ENCODE measurements around the gene FADS1. TPM values are rescaled to one million over a fixed set of nuclear protein-coding genes. Genes with fewer than 3 reads are reported as not detected.

The FADS1 gene
- total and polyA plus RNA-seq, 2 of the 13 experiments (the other 11 are each of a cell fraction or from before 2014, with no cell fraction given) = 91.8 to 108 TPM

DNA sequence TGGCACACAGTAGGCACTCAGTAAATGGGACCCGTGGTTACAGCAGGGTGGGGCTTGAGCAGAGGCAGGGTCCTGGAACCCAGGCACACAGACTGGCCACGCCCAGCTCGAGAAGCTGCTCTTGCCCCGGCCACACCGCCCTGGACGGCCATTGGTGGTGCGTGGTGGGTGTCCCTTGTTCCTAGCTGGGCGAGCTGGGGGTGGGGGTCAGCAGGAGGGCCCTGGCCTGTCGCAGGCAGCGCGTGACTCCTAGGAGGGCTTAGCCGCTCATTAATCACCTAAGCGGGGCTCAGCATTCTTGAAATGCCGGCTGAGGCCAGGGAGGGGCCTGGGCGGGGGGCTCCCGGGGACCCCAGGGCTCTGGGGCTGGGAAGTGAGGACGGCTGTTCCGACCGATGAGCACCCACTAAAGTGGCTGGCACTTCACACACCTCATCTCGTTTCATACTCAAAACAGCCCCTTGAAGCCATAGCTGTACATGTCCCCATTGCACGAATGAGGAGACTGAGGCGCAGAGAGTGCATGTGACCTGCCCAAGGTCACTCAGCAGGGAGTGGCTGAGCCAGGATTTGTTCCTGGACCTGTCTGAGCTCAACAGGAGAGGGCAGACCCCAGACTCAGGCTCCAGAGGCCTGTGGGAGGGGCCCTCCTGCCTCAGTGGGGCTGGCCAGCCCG, 52.7 kb downstream of the FADS1 start:
- DNase-seq (ENCODE audit: low spot score) = no peak
- Histone ChIP-seq H3K9me3 (ENCODE audit: low read length) (no peaks in the 10 kb centered on the region), H3K36me3 (replicated peaks in 1 of 2; ENCODE audit: control insufficient read depth in 1 of 2, insufficient read depth in 2 of 2, low read length in 2 of 2) (no peaks in the 10 kb centered on the region; a peak in 1 of 5 replicates), H3K4me2 (ENCODE audit: low read depth, low read length) (no peak overlapping the region), H3K4me3 (replicated peaks in 1 of 3; ENCODE audit: insufficient read depth in 1 of 3, low read depth in 2 of 3, low read length in 3 of 3) (no peak overlapping the region), H3K79me2 (ENCODE audit: insufficient read depth, low read length) (peaks cover 9% of the 10 kb centered on the region), H4K20me1 (ENCODE audit: insufficient read depth, low read length) (0 out of 2 replicates have a peak, but pooled peaks cover 2% of the 10 kb centered on the region), H3K27ac (ENCODE audit: extremely low read length, insufficient read depth, low read length) (no peak overlapping the region), H3K9ac (ENCODE audit: insufficient read depth, low read depth, low read length) (no peak overlapping the region), H2AFZ (ENCODE audit: low read length) (no peak overlapping the region), H3K4me1 (ENCODE audit: insufficient read depth, low read length) (peaks cover 49% of the 10 kb centered on the region), H3K27me3 (ENCODE audit: control insufficient read depth in 1 of 2, insufficient read depth in 2 of 2, low read length in 2 of 2) (no peaks in the 10 kb centered on the region)
- TF ChIP-seq TMF1 (CRISPR knock-in tag; IDR thresholded peaks at IDR 0.05; ENCODE audit: low read depth) (no peak), ZNF629 (CRISPR knock-in tag; conservative IDR thresholded peaks at IDR 0.05) (peak; percentile 88), JUND (CRISPR knock-in tag; IDR thresholded peaks at IDR 0.05) (no peak)
- in situ Hi-C loops (cut with HindIII; ENCODE audit: extremely low pct_ligation_motif_present, low pct_unique_long_range_greater_than_20kb) = no loop called here
- BruUV-seq (replicated peaks) = no TSS peak
- POLR2A ChIA-PET = no interaction called here
- no peak for FAIRE-seq
- intact Hi-C loops (cut with micrococcal nuclease; ENCODE audit: unreplicated experiment) = no loop called here
- CTCF ChIA-PET (ENCODE audit: low intra/inter-chr PET ratio, low total read pairs) = no interaction called here
- 98% methylated on average over 9 of the region's 23 CpGs for WGBS (ENCODE audit: low lambda C conversion rate)
- no peak for ATAC-seq

DNA sequence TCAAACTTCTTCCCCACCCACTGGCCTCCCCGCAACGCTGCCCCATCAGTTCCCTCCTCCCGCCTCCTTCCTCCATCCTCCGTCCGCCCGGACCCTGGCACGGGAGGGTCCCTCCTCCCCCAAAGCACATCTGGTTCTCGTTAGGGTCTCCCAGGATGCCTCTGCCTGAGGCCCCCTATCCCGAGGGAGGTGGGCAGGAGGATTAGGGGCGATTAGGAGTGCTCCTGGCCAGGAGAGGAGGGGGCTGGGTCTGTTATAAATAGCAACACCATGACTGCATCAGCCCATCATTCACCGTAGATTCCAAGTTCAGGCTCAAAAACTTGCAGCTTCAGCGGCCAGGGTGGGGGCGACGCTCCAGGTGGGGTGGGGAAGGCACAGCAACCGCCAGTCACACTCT, 54.0 kb downstream of the FADS1 start:
- peaks cover 22% of the 10 kb centered on the region for H3K79me2 ChIP-seq (ENCODE audit: insufficient read depth, low read length)
- intact Hi-C loops (cut with micrococcal nuclease; ENCODE audit: unreplicated experiment) = no loop called here
- no peak for ATAC-seq
- no peak for FAIRE-seq
- POLR2A ChIA-PET = no interaction called here
- H3K36me3 ChIP-seq (replicated peaks in 1 of 2; ENCODE audit: control insufficient read depth in 1 of 2, insufficient read depth in 2 of 2, low read length in 2 of 2) = no peaks in the 10 kb centered on the region; a peak in 1 of 5 replicates
- no TSS peak for BruUV-seq (replicated peaks)
- no peaks in the 10 kb centered on the region for H3K27me3 ChIP-seq (ENCODE audit: control insufficient read depth in 1 of 2, insufficient read depth in 2 of 2, low read length in 2 of 2)
- DNase-seq (ENCODE audit: low spot score) = no peak
- TF ChIP-seq, protein P1, sequence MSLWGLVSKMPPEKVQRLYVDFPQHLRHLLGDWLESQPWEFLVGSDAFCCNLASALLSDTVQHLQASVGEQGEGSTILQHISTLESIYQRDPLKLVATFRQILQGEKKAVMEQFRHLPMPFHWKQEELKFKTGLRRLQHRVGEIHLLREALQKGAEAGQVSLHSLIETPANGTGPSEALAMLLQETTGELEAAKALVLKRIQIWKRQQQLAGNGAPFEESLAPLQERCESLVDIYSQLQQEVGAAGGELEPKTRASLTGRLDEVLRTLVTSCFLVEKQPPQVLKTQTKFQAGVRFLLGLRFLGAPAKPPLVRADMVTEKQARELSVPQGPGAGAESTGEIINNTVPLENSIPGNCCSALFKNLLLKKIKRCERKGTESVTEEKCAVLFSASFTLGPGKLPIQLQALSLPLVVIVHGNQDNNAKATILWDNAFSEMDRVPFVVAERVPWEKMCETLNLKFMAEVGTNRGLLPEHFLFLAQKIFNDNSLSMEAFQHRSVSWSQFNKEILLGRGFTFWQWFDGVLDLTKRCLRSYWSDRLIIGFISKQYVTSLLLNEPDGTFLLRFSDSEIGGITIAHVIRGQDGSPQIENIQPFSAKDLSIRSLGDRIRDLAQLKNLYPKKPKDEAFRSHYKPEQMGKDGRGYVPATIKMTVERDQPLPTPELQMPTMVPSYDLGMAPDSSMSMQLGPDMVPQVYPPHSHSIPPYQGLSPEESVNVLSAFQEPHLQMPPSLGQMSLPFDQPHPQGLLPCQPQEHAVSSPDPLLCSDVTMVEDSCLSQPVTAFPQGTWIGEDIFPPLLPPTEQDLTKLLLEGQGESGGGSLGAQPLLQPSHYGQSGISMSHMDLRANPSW (CRISPR knock-in tag; IDR thresholded peaks at IDR 0.05; ENCODE audit: borderline replicate concordance) = no peak
- TF ChIP-seq ZNF550 (CRISPR knock-in tag; IDR thresholded peaks at IDR 0.05; ENCODE audit: borderline replicate concordance) = no peak
- TF ChIP-seq, protein P2, sequence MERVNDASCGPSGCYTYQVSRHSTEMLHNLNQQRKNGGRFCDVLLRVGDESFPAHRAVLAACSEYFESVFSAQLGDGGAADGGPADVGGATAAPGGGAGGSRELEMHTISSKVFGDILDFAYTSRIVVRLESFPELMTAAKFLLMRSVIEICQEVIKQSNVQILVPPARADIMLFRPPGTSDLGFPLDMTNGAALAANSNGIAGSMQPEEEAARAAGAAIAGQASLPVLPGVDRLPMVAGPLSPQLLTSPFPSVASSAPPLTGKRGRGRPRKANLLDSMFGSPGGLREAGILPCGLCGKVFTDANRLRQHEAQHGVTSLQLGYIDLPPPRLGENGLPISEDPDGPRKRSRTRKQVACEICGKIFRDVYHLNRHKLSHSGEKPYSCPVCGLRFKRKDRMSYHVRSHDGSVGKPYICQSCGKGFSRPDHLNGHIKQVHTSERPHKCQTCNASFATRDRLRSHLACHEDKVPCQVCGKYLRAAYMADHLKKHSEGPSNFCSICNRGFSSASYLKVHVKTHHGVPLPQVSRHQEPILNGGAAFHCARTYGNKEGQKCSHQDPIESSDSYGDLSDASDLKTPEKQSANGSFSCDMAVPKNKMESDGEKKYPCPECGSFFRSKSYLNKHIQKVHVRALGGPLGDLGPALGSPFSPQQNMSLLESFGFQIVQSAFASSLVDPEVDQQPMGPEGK (CRISPR knock-in tag; IDR thresholded peaks at IDR 0.05) = no peak
- no peak for TF ChIP-seq ZBTB7A (CRISPR knock-in tag; IDR thresholded peaks at IDR 0.05)
- TF ChIP-seq STAT5B (CRISPR knock-in tag; IDR thresholded peaks at IDR 0.05) = no peak
- TF ChIP-seq ATM (IDR thresholded peaks at IDR 0.05; ENCODE audit: borderline replicate concordance) = no peak
- TF ChIP-seq ELF4 (CRISPR knock-in tag; IDR thresholded peaks at IDR 0.05; ENCODE audit: borderline replicate concordance) = no peak
- TF ChIP-seq, protein P3, sequence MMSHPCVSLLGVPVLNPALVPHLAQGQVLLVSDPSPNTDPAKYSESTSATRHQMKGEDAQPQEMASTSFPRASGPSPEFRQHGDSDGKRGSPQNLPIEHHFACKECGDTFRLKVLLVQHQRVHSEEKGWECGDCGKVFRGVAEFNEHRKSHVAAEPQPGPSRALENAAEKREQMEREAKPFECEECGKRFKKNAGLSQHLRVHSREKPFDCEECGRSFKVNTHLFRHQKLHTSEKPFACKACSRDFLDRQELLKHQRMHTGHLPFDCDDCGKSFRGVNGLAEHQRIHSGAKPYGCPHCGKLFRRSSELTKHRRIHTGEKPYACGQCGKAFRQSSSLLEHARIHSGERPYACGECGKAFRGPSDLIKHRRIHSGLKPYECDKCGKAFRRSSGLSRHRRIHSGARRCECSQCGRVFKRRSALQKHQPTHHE (CRISPR knock-in tag; IDR thresholded peaks at IDR 0.05; ENCODE audit: borderline replicate concordance) = no peak
- in situ Hi-C loops (cut with HindIII; ENCODE audit: extremely low pct_ligation_motif_present, low pct_unique_long_range_greater_than_20kb) = no loop called here
- no peak overlapping the region for H3K9ac ChIP-seq (ENCODE audit: insufficient read depth, low read depth, low read length)
- H4K20me1 ChIP-seq (ENCODE audit: insufficient read depth, low read length) = 0 out of 2 replicates have a peak, but pooled peaks cover 2% of the 10 kb centered on the region
- H2AFZ ChIP-seq (ENCODE audit: low read length) = no peak overlapping the region
- CTCF ChIA-PET (ENCODE audit: low intra/inter-chr PET ratio, low total read pairs) = no interaction called here
- H3K4me3 ChIP-seq (replicated peaks in 1 of 3; ENCODE audit: insufficient read depth in 1 of 3, low read depth in 2 of 3, low read length in 3 of 3) = no peak overlapping the region
- H3K9me3 ChIP-seq (ENCODE audit: low read length) = no peaks in the 10 kb centered on the region
- no peak overlapping the region for H3K27ac ChIP-seq (ENCODE audit: extremely low read length, insufficient read depth, low read length)
- H3K4me2 ChIP-seq (ENCODE audit: low read depth, low read length) = no peak overlapping the region
- 92% methylated on average over 15 of the region's 15 CpGs for WGBS (ENCODE audit: low lambda C conversion rate)
- H3K4me1 ChIP-seq (ENCODE audit: insufficient read depth, low read length) = peaks cover 49% of the 10 kb centered on the region

Measured in HepG2 (cell line).